HL-60 (cell line): ENCODE results near the gene DSG1.

Source experiments
- DNase-seq, 2 experiments: peaks; one replicate each; pipeline ENCODE4 v3.0.0-alpha.2; 2010 to 2020; ENCODE audit warnings: low read depth in 1 of 2, low spot score in 1 of 2
- H3K27ac ChIP-seq: fragments of 250-450 bp; sonication (Bioruptor Pico); replicated peaks from 2 replicates; pipeline ENCODE4 v1.5.1; 2020; ENCODE audit warnings: mild to moderate bottlenecking, moderate library complexity
- H3K27me3 ChIP-seq: fragments of 250-450 bp; sonication (Bioruptor Pico); 2 replicates; pipeline ENCODE4 v1.5.1; 2021; ENCODE audit warnings: mild to moderate bottlenecking, moderate library complexity; ENCODE audit not compliant: insufficient read depth, poor library complexity, severe bottlenecking
- H3K4me3 ChIP-seq: replicated peaks from 2 replicates; pipeline ENCODE4 v1.5.1; 2011; ENCODE audit warnings: mild to moderate bottlenecking, control low read depth, low read length; ENCODE audit not compliant: insufficient read depth
- GABPA ChIP-seq: IDR thresholded peaks from 2 replicates; pipeline ENCODE4 v1.6.1; 2012; ENCODE audit warnings: low read depth
- POLR2AphosphoS5 ChIP-seq: IDR thresholded peaks from 2 replicates; pipeline ENCODE4 v1.6.1; 2012; ENCODE audit warnings: low read depth
- SPI1 ChIP-seq: IDR thresholded peaks from 2 replicates; pipeline ENCODE4 v1.6.1; 2012; ENCODE audit warnings: low read depth, mild to moderate bottlenecking, borderline replicate concordance
- TF ChIP-seq, protein P1 (sequence below): IDR thresholded peaks from one replicate; pipeline ENCODE4 v1.5.1; 2011; ENCODE audit warnings: low read length, control low read depth, inconsistent platforms; ENCODE audit not compliant: insufficient read depth
- TF ChIP-seq, protein P2 (sequence below): IDR thresholded peaks from 2 replicates; pipeline ENCODE4 v1.6.1; 2012; ENCODE audit warnings: low read depth; ENCODE audit not compliant: insufficient replicate concordance

DSG1 gene

DNA sequence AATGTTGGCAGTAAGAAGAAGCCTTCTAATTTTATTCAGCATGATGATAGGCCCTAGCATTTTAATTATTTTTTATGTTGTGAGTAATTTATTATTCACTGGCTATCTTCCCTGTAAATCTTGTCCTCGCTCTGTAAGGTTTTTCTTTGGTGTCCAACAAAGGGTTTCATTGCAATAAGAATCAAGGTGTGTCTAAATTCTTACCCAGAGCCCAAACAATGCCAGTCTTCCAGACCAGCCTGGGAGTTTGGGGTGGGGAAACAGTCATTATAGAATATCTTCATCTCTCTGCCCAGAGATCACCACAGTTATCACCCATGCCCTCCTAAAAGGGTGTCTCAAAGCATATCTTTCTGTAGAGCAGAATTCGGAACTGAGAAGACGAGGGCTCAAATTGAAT is 58.5 kb downstream of the DSG1 start, which contains the start of gene DSG4:
DSG4 (plus strand) TSS at position 301 of the 400 bp plus-strand sequence. CDS start 135 bp downstream, outside the sequence.
- no peak for DNase-seq
- no peak for TF ChIP-seq POLR2AphosphoS5
- no peak for TF ChIP-seq GABPA
- TF ChIP-seq SPI1 = no peak
- TF ChIP-seq, protein P1, sequence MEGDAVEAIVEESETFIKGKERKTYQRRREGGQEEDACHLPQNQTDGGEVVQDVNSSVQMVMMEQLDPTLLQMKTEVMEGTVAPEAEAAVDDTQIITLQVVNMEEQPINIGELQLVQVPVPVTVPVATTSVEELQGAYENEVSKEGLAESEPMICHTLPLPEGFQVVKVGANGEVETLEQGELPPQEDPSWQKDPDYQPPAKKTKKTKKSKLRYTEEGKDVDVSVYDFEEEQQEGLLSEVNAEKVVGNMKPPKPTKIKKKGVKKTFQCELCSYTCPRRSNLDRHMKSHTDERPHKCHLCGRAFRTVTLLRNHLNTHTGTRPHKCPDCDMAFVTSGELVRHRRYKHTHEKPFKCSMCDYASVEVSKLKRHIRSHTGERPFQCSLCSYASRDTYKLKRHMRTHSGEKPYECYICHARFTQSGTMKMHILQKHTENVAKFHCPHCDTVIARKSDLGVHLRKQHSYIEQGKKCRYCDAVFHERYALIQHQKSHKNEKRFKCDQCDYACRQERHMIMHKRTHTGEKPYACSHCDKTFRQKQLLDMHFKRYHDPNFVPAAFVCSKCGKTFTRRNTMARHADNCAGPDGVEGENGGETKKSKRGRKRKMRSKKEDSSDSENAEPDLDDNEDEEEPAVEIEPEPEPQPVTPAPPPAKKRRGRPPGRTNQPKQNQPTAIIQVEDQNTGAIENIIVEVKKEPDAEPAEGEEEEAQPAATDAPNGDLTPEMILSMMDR = no peak
- TF ChIP-seq, protein P2, sequence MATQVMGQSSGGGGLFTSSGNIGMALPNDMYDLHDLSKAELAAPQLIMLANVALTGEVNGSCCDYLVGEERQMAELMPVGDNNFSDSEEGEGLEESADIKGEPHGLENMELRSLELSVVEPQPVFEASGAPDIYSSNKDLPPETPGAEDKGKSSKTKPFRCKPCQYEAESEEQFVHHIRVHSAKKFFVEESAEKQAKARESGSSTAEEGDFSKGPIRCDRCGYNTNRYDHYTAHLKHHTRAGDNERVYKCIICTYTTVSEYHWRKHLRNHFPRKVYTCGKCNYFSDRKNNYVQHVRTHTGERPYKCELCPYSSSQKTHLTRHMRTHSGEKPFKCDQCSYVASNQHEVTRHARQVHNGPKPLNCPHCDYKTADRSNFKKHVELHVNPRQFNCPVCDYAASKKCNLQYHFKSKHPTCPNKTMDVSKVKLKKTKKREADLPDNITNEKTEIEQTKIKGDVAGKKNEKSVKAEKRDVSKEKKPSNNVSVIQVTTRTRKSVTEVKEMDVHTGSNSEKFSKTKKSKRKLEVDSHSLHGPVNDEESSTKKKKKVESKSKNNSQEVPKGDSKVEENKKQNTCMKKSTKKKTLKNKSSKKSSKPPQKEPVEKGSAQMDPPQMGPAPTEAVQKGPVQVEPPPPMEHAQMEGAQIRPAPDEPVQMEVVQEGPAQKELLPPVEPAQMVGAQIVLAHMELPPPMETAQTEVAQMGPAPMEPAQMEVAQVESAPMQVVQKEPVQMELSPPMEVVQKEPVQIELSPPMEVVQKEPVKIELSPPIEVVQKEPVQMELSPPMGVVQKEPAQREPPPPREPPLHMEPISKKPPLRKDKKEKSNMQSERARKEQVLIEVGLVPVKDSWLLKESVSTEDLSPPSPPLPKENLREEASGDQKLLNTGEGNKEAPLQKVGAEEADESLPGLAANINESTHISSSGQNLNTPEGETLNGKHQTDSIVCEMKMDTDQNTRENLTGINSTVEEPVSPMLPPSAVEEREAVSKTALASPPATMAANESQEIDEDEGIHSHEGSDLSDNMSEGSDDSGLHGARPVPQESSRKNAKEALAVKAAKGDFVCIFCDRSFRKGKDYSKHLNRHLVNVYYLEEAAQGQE = no peak
- no peak within 1 kb of the TSS for H3K4me3 ChIP-seq
- no peak within 1 kb of the TSS for H3K27ac ChIP-seq
- H3K27me3 ChIP-seq = no peaks in the 10 kb centered on the region

DNA sequence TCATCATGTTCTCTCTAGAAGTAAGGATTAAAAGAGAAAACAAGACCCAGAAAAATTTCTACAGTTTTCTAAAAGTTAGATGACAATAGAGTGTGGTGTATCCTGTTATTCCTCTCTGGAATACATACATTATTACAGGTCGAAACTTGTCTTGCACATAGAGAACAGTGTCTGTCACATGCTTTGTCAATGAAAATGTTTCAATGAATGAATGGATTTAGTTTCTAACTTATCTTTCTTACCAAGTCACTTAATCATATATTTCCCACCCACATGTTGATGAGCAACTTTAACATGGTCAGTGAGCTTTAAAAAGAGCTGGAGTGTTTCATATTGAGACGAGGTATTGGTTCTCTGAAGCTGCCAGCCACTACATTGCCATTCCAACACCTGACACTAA is 63.0 kb downstream of the DSG1 start:
- Histone ChIP-seq H3K27me3 (no peaks in the 10 kb centered on the region), H3K4me3 (no peak overlapping the region), H3K27ac (no peak overlapping the region)
- TF ChIP-seq POLR2AphosphoS5 = no peak
- TF ChIP-seq, protein P2 = no peak
- TF ChIP-seq, protein P1 = no peak
- no peak for TF ChIP-seq SPI1
- no peak for TF ChIP-seq GABPA
- no peak for DNase-seq

DNA sequence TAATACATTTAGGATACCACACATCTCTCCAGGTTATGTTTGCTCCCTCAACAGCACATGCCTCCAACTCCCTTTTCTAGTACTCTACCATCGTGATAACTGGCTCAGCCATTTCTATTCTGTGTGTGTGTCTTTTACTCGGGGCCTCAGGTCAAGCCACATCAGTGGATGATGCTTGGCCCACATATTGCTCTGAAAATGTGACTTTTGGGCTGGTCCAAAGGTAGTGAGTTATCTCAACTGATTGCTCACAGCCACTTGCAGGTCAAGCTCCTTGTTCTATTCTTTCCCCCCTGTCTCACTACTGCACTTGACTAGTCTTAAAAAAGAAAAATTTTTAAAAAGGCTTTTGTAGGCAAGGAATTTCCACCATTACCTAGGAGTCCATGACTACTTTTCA is 64.1 kb downstream of the DSG1 start:
- DNase-seq = no peak
- no peaks in the 10 kb centered on the region for H3K27me3 ChIP-seq
- H3K27ac ChIP-seq = no peak overlapping the region
- TF ChIP-seq, protein P2 = no peak
- TF ChIP-seq GABPA = no peak
- TF ChIP-seq POLR2AphosphoS5 = no peak
- TF ChIP-seq SPI1 = no peak
- TF ChIP-seq, protein P1 = no peak
- no peak overlapping the region for H3K4me3 ChIP-seq
